Left ventricle myocardium inferior (tissue), 1 donor: ENCODE data around the gene RERE. TPM values are rescaled to one million over a fixed set of nuclear protein-coding genes. Genes with fewer than 3 reads are reported as not detected.

Source experiments
- DNase-seq: peaks from one replicate; pipeline ENCODE4 v3.0.0-alpha.2; 2020
- H3K27ac ChIP-seq: fragments of 200-600 bp; replicated peaks from 2 replicates; pipeline ENCODE4 v1.8.0; 2021
- H3K27me3 ChIP-seq: fragments of 200-600 bp; 2 replicates; pipeline ENCODE4 v1.8.0; 2021; ENCODE audit warnings: low read depth
- H3K36me3 ChIP-seq: fragments of 200-600 bp; 2 replicates; pipeline ENCODE4 v1.8.0; 2021
- H3K4me1 ChIP-seq: fragments of 200-600 bp; 2 replicates; pipeline ENCODE4 v1.8.0; 2021
- H3K4me3 ChIP-seq: fragments of 200-600 bp; 2 replicates; pipeline ENCODE4 v1.8.0; 2021; ENCODE audit warnings: mild to moderate bottlenecking, moderate library complexity
- H3K9me3 ChIP-seq: fragments of 200-600 bp; replicated peaks from 2 replicates; pipeline ENCODE4 v1.8.0; 2021
- intact Hi-C: fragments of 100-400 bp; cut with micrococcal nuclease; formaldehyde crosslinking; loops from one replicate; pipeline ENCODE4 v1.11.0; 2022
- total RNA-seq: library from RNA; stranded (reverse); fragmentation: NEBNext Ultra II Directional; extraction: Animal tissue kit (Norgen Biotek cat#: 25700); gene quantifications from one replicate; pipeline ENCODE4 v1.2.1, GENCODE V29; 2021
- TF ChIP-seq, protein P1 (sequence below): fragments of 200-600 bp; IDR thresholded peaks from 2 replicates; pipeline ENCODE4 v1.8.0; 2021; ENCODE audit warnings: antibody characterized with exemption, mild to moderate bottlenecking, borderline replicate concordance
- donor health status: DM: no; HTN: yes; CAD: no; lungs with severe emphysema.

RERE gene
- total RNA-seq, 1 donor from 2014 or later, result 141 TPM

- Histone ChIP-seq H3K9me3 (peaks cover 10% of the 10 kb centered on the region), H3K4me3 (no peak overlapping the region), H3K27ac (no peak overlapping the region), H3K27me3 (no peaks in the 10 kb centered on the region), H3K4me1 (peaks cover 9% of the 10 kb centered on the region), H3K36me3 (peaks cover 4% of the 10 kb centered on the region)
- intact Hi-C loops, result no loop called here
- TF ChIP-seq, protein P1, sequence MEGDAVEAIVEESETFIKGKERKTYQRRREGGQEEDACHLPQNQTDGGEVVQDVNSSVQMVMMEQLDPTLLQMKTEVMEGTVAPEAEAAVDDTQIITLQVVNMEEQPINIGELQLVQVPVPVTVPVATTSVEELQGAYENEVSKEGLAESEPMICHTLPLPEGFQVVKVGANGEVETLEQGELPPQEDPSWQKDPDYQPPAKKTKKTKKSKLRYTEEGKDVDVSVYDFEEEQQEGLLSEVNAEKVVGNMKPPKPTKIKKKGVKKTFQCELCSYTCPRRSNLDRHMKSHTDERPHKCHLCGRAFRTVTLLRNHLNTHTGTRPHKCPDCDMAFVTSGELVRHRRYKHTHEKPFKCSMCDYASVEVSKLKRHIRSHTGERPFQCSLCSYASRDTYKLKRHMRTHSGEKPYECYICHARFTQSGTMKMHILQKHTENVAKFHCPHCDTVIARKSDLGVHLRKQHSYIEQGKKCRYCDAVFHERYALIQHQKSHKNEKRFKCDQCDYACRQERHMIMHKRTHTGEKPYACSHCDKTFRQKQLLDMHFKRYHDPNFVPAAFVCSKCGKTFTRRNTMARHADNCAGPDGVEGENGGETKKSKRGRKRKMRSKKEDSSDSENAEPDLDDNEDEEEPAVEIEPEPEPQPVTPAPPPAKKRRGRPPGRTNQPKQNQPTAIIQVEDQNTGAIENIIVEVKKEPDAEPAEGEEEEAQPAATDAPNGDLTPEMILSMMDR, result no peak
- DNase-seq, result no peak
Observed at GRCh38 chr1:8740034-8740449, 77.4 kb downstream of the RERE start.

- Histone ChIP-seq H3K27ac (no peak overlapping the region), H3K9me3 (peaks cover 10% of the 10 kb centered on the region), H3K27me3 (no peaks in the 10 kb centered on the region), H3K4me1 (peaks cover 9% of the 10 kb centered on the region), H3K4me3 (no peak overlapping the region), H3K36me3 (peaks cover 4% of the 10 kb centered on the region)
- no peak for DNase-seq
- TF ChIP-seq, protein P1, result no peak
- intact Hi-C loops, result no loop called here
Observed at GRCh38 chr1:8739377-8739776, 78.1 kb downstream of the RERE start.

- Histone ChIP-seq H3K27ac (peak overlapping the region; percentile 21), H3K4me1 (peaks cover 6% of the 10 kb centered on the region), H3K36me3 (peaks cover 4% of the 10 kb centered on the region), H3K9me3 (peaks cover 15% of the 10 kb centered on the region), H3K4me3 (no peak overlapping the region), H3K27me3 (no peaks in the 10 kb centered on the region)
- no peak for DNase-seq
- intact Hi-C loops, result no loop called here
- TF ChIP-seq, protein P1, result no peak
Observed at GRCh38 chr1:8736927-8737326, 80.5 kb downstream of the RERE start.

DNA sequence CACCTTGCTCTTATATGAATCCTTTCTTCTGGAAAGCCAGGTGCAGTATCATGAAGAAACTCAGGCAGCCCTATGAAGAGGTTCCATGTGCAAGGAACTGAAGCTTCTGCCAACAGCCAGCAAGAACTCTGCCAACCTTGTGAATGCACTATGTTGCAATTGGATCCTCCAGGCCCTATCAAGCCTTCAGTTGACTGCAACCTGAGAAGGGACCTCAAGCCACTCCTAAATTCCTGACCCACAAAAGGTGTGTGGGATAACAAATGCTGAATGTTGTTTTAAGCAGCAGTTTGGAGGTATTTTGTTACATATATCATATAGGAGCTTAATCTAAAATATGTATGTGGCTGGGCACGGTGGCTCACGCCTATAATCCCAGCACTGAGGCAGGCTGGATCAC is 84.0 kb downstream of the RERE start:
- TF ChIP-seq, protein P1, result no peak
- H3K4me3 ChIP-seq, result no peak overlapping the region
- no peaks in the 10 kb centered on the region for H3K36me3 ChIP-seq
- intact Hi-C loops, result no loop called here
- no peak overlapping the region for H3K27ac ChIP-seq
- peaks cover 16% of the 10 kb centered on the region for H3K9me3 ChIP-seq
- no peak for DNase-seq
- peaks cover 6% of the 10 kb centered on the region for H3K4me1 ChIP-seq
- no peaks in the 10 kb centered on the region for H3K27me3 ChIP-seq

DNA sequence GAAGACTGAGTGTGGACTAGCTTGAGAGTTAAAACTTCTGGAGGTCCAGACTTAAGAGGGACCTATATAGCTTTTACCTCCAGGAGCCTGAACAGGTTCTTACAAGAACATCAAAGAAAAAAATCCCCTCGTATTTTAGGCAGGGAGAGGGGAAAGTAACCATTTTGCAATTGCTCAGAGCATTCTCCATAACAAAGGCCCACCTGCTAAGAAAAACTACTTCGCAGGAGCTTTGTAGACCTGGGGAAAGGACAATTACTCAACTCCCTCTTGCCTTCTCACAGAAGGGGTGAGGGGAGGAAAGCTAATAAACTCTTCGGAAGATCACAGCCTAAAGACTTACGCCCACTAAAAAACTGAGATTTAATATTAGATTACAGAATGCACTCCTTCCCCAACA is 86.3 kb downstream of the RERE start:
- Histone ChIP-seq H3K4me3 (no peak overlapping the region), H3K4me1 (peaks cover 19% of the 10 kb centered on the region), H3K9me3 (peaks cover 16% of the 10 kb centered on the region), H3K27me3 (no peaks in the 10 kb centered on the region), H3K27ac (no peak overlapping the region), H3K36me3 (no peaks in the 10 kb centered on the region)
- TF ChIP-seq, protein P1, result no peak
- intact Hi-C loops, result no loop called here
- no peak for DNase-seq
